ENCODE results near the gene RALGAPA2.
"Not testable (repeated sequence)": the region's sequence is repeated elsewhere in the genome, so short reads cannot be mapped to it uniquely, and the experiment has no call there.

RALGAPA2 gene

DNA sequence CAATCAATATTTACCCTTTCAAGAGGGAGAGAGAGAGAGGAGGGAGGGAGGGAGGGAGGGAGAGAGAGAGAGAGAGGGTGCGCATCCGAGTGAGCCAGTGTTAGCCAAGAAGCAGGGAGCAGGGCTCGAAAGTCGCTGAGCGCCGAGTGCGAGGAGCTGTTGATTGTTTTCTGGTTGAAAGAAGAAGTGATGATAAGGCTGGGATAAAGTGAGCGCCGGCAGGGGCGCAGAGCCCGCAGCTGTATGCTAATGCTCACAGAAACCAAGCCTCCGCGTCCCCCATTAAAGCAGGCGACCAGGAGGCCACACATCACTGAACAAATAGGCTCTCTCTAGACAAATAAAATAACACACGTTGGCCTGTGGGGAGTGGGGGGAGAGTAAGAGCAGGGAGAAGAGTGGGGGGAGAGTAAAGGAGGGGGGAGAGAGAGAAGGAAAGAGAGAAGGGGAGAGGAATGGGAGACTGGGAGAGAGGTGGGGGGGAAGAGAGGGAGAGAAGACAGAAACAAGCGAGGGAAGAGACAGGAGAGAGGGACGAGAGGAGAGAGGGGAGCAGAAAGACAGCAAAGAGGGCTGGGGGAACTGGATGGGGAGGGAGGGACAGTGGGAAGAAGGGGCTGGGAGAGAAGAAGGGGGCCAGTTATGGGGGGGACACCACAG, 349.5 kb downstream of the RALGAPA2 start:
- DNase-seq, result no peak

DNA sequence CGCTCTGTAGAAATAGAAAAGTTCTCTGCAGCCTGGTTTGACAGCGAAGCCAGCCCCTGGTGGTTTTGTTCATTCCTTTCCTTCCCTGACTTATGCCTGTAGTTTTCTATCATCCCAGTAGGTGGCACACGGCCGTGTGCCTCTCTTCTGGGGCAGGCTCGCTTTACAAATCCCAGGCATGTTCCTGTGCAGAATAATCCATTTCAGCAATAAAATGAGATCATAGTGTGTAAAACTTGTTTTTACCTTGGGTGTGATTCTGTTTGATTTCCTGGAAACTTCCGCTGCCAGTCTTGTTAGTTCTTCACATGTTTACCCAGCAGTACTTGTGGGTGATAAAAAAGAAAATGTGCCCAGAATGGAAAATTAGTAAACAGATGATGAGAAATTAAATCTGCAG, 352.0 kb downstream of the RALGAPA2 start:
- no peak for DNase-seq

DNA sequence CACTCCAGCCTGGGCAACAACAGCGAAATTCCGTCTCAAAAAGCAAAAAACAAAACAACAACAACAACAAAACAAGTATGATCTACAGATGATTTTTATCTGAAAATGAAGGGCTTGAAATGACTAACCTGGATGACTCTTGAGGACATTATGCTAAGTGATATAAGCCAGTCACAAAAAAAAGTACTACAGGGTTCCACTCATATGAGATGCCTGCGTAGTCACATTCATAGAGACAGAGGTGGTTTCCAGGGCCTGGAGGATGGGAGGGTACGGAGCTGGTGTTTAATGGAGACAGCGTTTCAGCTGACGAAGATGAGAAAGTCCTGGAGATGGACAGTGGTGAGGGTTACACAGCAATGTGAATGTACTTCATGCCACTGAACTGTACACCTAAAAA, 352.8 kb downstream of the RALGAPA2 start:
- DNase-seq, result no peak

DNA sequence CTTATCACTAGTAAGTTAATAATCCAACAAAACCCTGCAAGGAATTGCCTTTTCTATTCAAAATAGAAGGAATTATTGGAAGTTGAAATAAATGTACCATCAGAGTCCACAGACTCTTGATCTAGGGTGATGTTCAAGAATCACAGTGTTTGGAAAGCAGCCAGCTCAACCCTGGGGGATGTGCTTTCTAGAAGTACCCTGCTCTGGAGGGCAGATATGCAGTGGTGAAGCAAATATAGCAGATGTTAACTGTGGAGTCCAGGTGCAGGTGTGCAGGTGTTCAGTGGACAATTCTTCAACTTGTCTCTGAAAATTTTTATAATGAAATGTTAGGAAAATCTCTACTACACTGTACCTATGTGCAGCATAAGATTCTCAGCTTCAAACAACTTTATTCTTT, 353.6 kb downstream of the RALGAPA2 start:
- no peak for DNase-seq

DNA sequence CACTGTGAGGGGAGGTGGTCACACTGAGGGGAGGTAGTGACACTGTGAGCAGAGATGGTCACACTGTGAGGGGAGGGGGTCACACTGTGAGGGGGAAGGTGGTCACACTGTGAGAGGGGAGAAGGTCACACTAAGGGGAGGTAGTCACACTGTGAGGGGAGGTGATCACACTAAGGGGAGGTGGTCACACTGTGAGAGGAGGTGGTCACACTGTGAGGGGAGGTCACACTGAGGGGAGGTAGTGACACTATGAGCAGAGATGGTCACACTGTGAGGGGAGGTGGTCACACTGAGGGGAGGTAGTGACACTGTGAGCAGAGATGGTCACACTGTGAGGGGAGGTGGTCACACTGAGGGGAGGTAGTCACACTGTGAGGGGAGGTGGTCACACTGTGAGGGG, 356.9 kb downstream of the RALGAPA2 start:
- DNase-seq, result not testable (repeated sequence)

DNA sequence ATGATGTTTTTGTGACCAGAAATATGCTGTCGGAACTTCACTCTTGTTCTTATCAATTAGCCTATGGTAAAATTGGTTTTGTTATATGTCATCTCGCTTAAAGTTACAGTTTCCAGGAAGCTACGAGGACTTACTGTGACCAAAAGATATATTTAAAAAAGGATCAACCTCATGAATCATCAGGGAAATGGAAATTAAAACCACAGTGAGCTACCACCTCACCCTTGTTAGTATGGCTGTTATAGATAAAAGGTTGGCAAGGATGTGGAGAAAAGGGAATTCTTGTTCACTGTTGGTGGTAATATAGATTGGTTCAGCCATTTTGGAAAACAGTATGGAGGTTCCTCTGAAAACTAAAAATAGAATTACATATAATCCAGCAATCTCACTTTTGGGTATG, 358.9 kb downstream of the RALGAPA2 start:
- DNase-seq, result no peak

DNA sequence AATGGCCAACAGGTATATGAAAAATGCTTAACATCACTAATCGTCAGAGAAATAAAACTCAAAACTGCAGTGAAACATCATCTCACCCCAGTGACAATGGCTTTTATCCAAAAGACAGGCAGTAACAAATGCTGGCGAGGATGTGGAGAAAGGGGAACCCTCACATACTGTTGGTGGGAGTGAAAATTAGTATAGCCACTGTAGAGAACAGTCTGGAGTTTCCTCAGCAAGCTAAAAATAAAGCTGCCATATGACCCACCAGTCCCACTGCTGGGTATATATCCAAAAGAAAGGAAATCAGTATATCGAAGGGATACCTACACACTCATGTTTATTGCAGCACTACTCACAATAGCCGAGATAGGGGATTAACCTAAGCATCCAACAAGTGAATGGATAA, 368.0 kb downstream of the RALGAPA2 start:
- DNase-seq, result no peak

DNA sequence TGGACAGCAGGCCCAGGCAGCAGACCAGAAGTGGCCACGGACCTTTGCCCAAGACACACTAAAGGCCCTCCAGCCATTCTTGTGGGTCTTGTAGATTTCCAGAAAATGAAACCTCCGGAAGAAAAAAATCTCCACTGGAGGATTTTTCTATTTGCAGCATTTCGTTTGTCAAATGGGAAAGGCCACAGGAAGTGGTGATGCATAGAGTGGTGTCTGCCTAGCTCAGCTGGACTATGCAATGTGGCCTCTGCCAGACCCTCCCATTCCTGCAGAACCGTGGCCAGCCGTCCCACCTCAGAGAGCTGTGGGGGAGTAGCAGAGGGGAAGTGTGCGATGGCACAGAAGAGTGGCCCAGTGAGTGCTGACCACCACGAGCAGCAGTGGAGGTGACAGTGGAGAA, 368.5 kb downstream of the RALGAPA2 start:
- DNase-seq, result no peak

All from NK-92 treated with Interleukin-12 subunit alpha and Interleukin-12 subunit beta, amount 100 ng/mL, for 24 hours (cell line).